LNCaP clone FGC (cell line): Measurements from ENCODE around the gene RAB44.

Experiments
- DNase-seq: peaks from one replicate; pipeline ENCODE4 v3.0.0-alpha.2; 2011; ENCODE audit warnings: low read depth
- H3K4me3 ChIP-seq: 2 replicates; pipeline ENCODE4 v1.5.1; 2011; ENCODE audit warnings: mild to moderate bottlenecking, low read depth, low read length, control low read depth
- CTCF ChIP-seq: IDR thresholded peaks from 2 replicates; pipeline ENCODE4 v1.5.1; 2012; ENCODE audit warnings: mild to moderate bottlenecking; ENCODE audit not compliant: control insufficient read depth, insufficient read depth; ENCODE audit errors: extremely low read depth

Gene RAB44

GRCh38 chr6:36677753-36678487 is 19.7 kb upstream of the RAB44 start:
- DNase-seq: no peak
- TF ChIP-seq CTCF: no peak
- H3K4me3 ChIP-seq: no peak overlapping the region

GRCh38 chr6:36678488-36679042 is 19.1 kb upstream of the RAB44 start, which contains the start of gene CDKN1A:
Gene CDKN1A, plus strand, starts transcription at chr6:36678714. Its CDS starts 5,388 bp downstream, at chr6:36684102.
- no peak for TF ChIP-seq CTCF
- peak; percentile 69 for DNase-seq
- H3K4me3 ChIP-seq: peak within 1 kb of the TSS; percentile 86

GRCh38 chr6:36679043-36679833 is 18.4 kb upstream of the RAB44 start:
- no peak for TF ChIP-seq CTCF
- H3K4me3 ChIP-seq: peak overlapping the region; percentile 86
- no peak for DNase-seq

- H3K4me3 ChIP-seq: peak overlapping the region; percentile 30
- DNase-seq: peak; percentile 68
- no peak for TF ChIP-seq CTCF
Observed at GRCh38 chr6:36682328-36683144, 15.1 kb upstream of the RAB44 start.

- DNase-seq: no peak
Observed at GRCh38 chr6:36683145-36683655, 14.4 kb upstream of the RAB44 start.

More at GRCh38 chr6:36683145-36683655, 14.4 kb upstream of the RAB44 start:
- no peak overlapping the region for H3K4me3 ChIP-seq
- no peak for TF ChIP-seq CTCF
